ENCODE measurements around the gene NLRP9. TPM values are rescaled to one million over a fixed set of nuclear protein-coding genes. Genes with fewer than 3 reads are reported as not detected.

Gene NLRP9
- total and polyA plus RNA-seq, 2 donors (not counting 1 experiment from before 2014, with no cell fraction given): not detected

- Histone ChIP-seq H4K20me1 (ENCODE audit: control insufficient read depth, extremely low read depth, insufficient read depth, low read length) (no peaks in the 10 kb centered on the region), H2AFZ (ENCODE audit: low read length) (no peak overlapping the region), H3K36me3 (ENCODE audit: control insufficient read depth, insufficient read depth, low read length) (peaks cover 9% of the 10 kb centered on the region), H3K4me3 (replicated peaks in 1 of 4; ENCODE audit: control extremely low read depth in 1 of 4, insufficient read depth in 1 of 4, low read depth in 3 of 4, low read length in 4 of 4) (no peak overlapping the region), H3K27me3 (ENCODE audit: control insufficient read depth, insufficient read depth, low read length) (no peaks in the 10 kb centered on the region), H3K4me1 (ENCODE audit: control insufficient read depth, extremely low read depth, insufficient read depth, low read length) (no peaks in the 10 kb centered on the region), H3K9me3 (ENCODE audit: control insufficient read depth, insufficient read depth, low read depth, low read length) (no peaks in the 10 kb centered on the region), H3K79me2 (ENCODE audit: control insufficient read depth, insufficient read depth, low read length) (no peaks in the 10 kb centered on the region), H3K4me2 (ENCODE audit: extremely low read depth, insufficient read depth, low read length) (no peak overlapping the region), H3K27ac (ENCODE audit: insufficient read depth, low read length) (no peak overlapping the region), H3K9ac (ENCODE audit: insufficient read depth, low read length) (no peak overlapping the region)
- no peak for DNase-seq (ENCODE audit: low read depth in 2 of 2)
- TF ChIP-seq CTCF (conservative IDR thresholded peaks at IDR 0.05 in 1 of 2, IDR thresholded peaks at IDR 0.05 in 1 of 2; ENCODE audit: low read depth in 1 of 2, low read length in 2 of 2): no peak
- TF ChIP-seq EZH2 (IDR thresholded peaks at IDR 0.05; ENCODE audit: low read length, missing control alignments): no peak
Measured at GRCh38 chr19:55699221-55699620, 39.0 kb downstream of the NLRP9 start.

GRCh38 chr19:55698256-55698655 is 39.9 kb downstream of the NLRP9 start:
- Histone ChIP-seq H4K20me1 (ENCODE audit: control insufficient read depth, extremely low read depth, insufficient read depth, low read length) (no peaks in the 10 kb centered on the region), H3K9me3 (ENCODE audit: control insufficient read depth, insufficient read depth, low read depth, low read length) (no peaks in the 10 kb centered on the region), H3K4me2 (ENCODE audit: extremely low read depth, insufficient read depth, low read length) (no peak overlapping the region), H3K27ac (ENCODE audit: insufficient read depth, low read length) (no peak overlapping the region), H3K79me2 (ENCODE audit: control insufficient read depth, insufficient read depth, low read length) (no peaks in the 10 kb centered on the region), H3K4me1 (ENCODE audit: control insufficient read depth, extremely low read depth, insufficient read depth, low read length) (no peaks in the 10 kb centered on the region), H3K9ac (ENCODE audit: insufficient read depth, low read length) (no peak overlapping the region), H2AFZ (ENCODE audit: low read length) (no peak overlapping the region), H3K36me3 (ENCODE audit: control insufficient read depth, insufficient read depth, low read length) (peaks cover 11% of the 10 kb centered on the region), H3K27me3 (ENCODE audit: control insufficient read depth, insufficient read depth, low read length) (no peaks in the 10 kb centered on the region), H3K4me3 (replicated peaks in 1 of 4; ENCODE audit: control extremely low read depth in 1 of 4, insufficient read depth in 1 of 4, low read depth in 3 of 4, low read length in 4 of 4) (no peak overlapping the region)
- TF ChIP-seq EZH2 (IDR thresholded peaks at IDR 0.05; ENCODE audit: low read length, missing control alignments) (no peak), CTCF (conservative IDR thresholded peaks at IDR 0.05 in 1 of 2, IDR thresholded peaks at IDR 0.05 in 1 of 2; ENCODE audit: low read depth in 1 of 2, low read length in 2 of 2) (no peak)
- no peak for DNase-seq (ENCODE audit: low read depth in 2 of 2)

DNA sequence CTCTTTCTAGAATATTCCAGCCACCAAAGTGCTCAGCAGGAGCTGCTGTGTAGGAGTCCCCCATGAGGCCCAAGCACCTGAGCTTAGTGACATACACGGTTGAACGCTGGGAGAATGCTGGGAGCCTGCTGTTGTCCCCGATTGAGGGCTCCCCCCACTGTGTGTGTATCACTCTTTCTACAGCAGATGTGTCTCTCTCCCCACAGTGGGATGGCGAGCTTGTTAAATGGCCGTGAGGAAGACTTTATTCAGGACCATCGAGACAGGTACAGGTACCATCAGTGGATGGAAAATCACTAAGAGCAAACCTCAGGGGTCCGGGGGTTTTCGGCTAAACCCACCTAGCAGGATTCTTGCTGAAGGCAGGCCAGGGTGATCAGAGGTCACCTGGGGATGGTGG is 40.5 kb downstream of the NLRP9 start:
- no peak for TF ChIP-seq CTCF (conservative IDR thresholded peaks at IDR 0.05 in 1 of 2, IDR thresholded peaks at IDR 0.05 in 1 of 2; ENCODE audit: low read depth in 1 of 2, low read length in 2 of 2)
- no peak for TF ChIP-seq EZH2 (IDR thresholded peaks at IDR 0.05; ENCODE audit: low read length, missing control alignments)
- no peak overlapping the region for H3K4me3 ChIP-seq (replicated peaks in 1 of 4; ENCODE audit: control extremely low read depth in 1 of 4, insufficient read depth in 1 of 4, low read depth in 3 of 4, low read length in 4 of 4)
- H4K20me1 ChIP-seq (ENCODE audit: control insufficient read depth, extremely low read depth, insufficient read depth, low read length): no peaks in the 10 kb centered on the region
- H3K4me2 ChIP-seq (ENCODE audit: extremely low read depth, insufficient read depth, low read length): no peak overlapping the region
- H3K27me3 ChIP-seq (ENCODE audit: control insufficient read depth, insufficient read depth, low read length): no peaks in the 10 kb centered on the region
- H3K27ac ChIP-seq (ENCODE audit: insufficient read depth, low read length): no peak overlapping the region
- H3K9me3 ChIP-seq (ENCODE audit: control insufficient read depth, insufficient read depth, low read depth, low read length): no peaks in the 10 kb centered on the region
- peaks cover 12% of the 10 kb centered on the region for H3K36me3 ChIP-seq (ENCODE audit: control insufficient read depth, insufficient read depth, low read length)
- H3K9ac ChIP-seq (ENCODE audit: insufficient read depth, low read length): no peak overlapping the region
- H3K4me1 ChIP-seq (ENCODE audit: control insufficient read depth, extremely low read depth, insufficient read depth, low read length): no peaks in the 10 kb centered on the region
- DNase-seq (ENCODE audit: low read depth in 2 of 2): no peak
- no peaks in the 10 kb centered on the region for H3K79me2 ChIP-seq (ENCODE audit: control insufficient read depth, insufficient read depth, low read length)
- no peak overlapping the region for H2AFZ ChIP-seq (ENCODE audit: low read length)

All from fibroblast of lung (primary cell).